Measurements from ENCODE around the gene UACA. TPM values are rescaled to one million over a fixed set of nuclear protein-coding genes. Genes with fewer than 3 reads are reported as not detected.

The UACA gene
- total and polyA plus RNA-seq, 8 donors: 15.4 to 39.5 (median 21.4) TPM

- 68 to 69% methylated on average over 5 of the region's 5 CpGs for WGBS, 2 donors
- DNase-seq (no peak), FAIRE-seq (no peak), ATAC-seq (no peak)
- Histone ChIP-seq H3K9me3 (no peaks in the 10 kb centered on the region), H3K4me3 (no peak overlapping the region), H3K36me3 (no peaks in the 10 kb centered on the region), H3K4me1 (no peaks in the 10 kb centered on the region), H3K27ac (no peak overlapping the region), H3K27me3 (no peaks in the 10 kb centered on the region)
- intact Hi-C loops (cut with DNase I): no loop called here
- TF ChIP-seq CTCF (IDR thresholded peaks at IDR 0.05): no peak
Observed at GRCh38 chr15:70636540-70637165, 126.7 kb downstream of the UACA start.

- intact Hi-C loops (cut with DNase I): no loop called here
- 90 to 97% methylated on average over 2 of the region's 2 CpGs for WGBS, 2 donors
- no peak overlapping the region for H3K27ac ChIP-seq
- TF ChIP-seq CTCF (IDR thresholded peaks at IDR 0.05): no peak
- no peaks in the 10 kb centered on the region for H3K9me3 ChIP-seq
- DNase-seq (no peak), FAIRE-seq (no peak), ATAC-seq (no peak)
- no peaks in the 10 kb centered on the region for H3K4me1 ChIP-seq
- H3K27me3 ChIP-seq: no peaks in the 10 kb centered on the region
- H3K4me3 ChIP-seq: no peak overlapping the region
- no peaks in the 10 kb centered on the region for H3K36me3 ChIP-seq
Observed at GRCh38 chr15:70635895-70636294, 127.5 kb downstream of the UACA start.

GRCh38 chr15:70633991-70634390 lies 129.4 kb downstream of the UACA start:
- WGBS, 2 donors: 88 to 91% methylated on average over 7 of the region's 7 CpGs
- DNase-seq (no peak), ATAC-seq (no peak), FAIRE-seq (no peak)
- Histone ChIP-seq H3K27ac (no peak overlapping the region), H3K4me1 (no peaks in the 10 kb centered on the region), H3K36me3 (no peaks in the 10 kb centered on the region), H3K4me3 (no peak overlapping the region), H3K27me3 (no peaks in the 10 kb centered on the region), H3K9me3 (no peaks in the 10 kb centered on the region)
- TF ChIP-seq CTCF (IDR thresholded peaks at IDR 0.05): no peak
- intact Hi-C loops (cut with DNase I): no loop called here

- H3K4me1 ChIP-seq: no peaks in the 10 kb centered on the region
- no peaks in the 10 kb centered on the region for H3K36me3 ChIP-seq
- no peaks in the 10 kb centered on the region for H3K27me3 ChIP-seq
- no peaks in the 10 kb centered on the region for H3K9me3 ChIP-seq
- 65 to 69% methylated on average over 12 of the region's 12 CpGs for WGBS, 2 donors
- H3K4me3 ChIP-seq: no peak overlapping the region
- no peak for DNase-seq
- no peak for ATAC-seq
- FAIRE-seq: no peak
- TF ChIP-seq CTCF (IDR thresholded peaks at IDR 0.05): no peak
- intact Hi-C loops (cut with DNase I): no loop called here
- H3K27ac ChIP-seq: no peak overlapping the region
Observed at GRCh38 chr15:70633103-70633831, 130.1 kb downstream of the UACA start.

GRCh38 chr15:70632491-70633102 lies 130.8 kb downstream of the UACA start:
- no peak overlapping the region for H3K4me3 ChIP-seq
- ATAC-seq (no peak), FAIRE-seq (no peak), DNase-seq (no peak)
- WGBS, 2 donors: 84 to 89% methylated on average over 5 of the region's 5 CpGs
- TF ChIP-seq CTCF (IDR thresholded peaks at IDR 0.05): no peak
- H3K27me3 ChIP-seq: no peaks in the 10 kb centered on the region
- H3K27ac ChIP-seq: no peak overlapping the region
- intact Hi-C loops (cut with DNase I): no loop called here
- no peaks in the 10 kb centered on the region for H3K36me3 ChIP-seq
- H3K4me1 ChIP-seq: no peaks in the 10 kb centered on the region
- H3K9me3 ChIP-seq: no peaks in the 10 kb centered on the region

Data from pancreas (tissue), 10 donors.